Testis (tissue), 2 donors: ENCODE results near the gene MAP7.

Experiments used
- CTCF ChIP-seq, 3 experiments: fragments of 450-650 bp in 2 of 3; fragments of 200-600 bp in 1 of 3; sonication (generic) in 1 of 3; IDR thresholded peaks; one replicate each; pipeline ENCODE4 v1.5.1; 2016 to 2019; ENCODE audit warnings: antibody characterized with exemption in 3 of 3, mild to moderate bottlenecking in 2 of 3, moderate library complexity in 1 of 3
- POLR2A ChIP-seq: fragments of 450-650 bp; IDR thresholded peaks from one replicate; pipeline ENCODE4 v1.6.1; 2017; ENCODE audit warnings: antibody characterized with exemption, mild to moderate bottlenecking, moderate library complexity

GRCh38 chr6:136437246-136437645, 113.0 kb downstream of the MAP7 start:
- TF ChIP-seq CTCF (IDR thresholded peaks at IDR 0.05) (no peak), POLR2A (no peak)
